HTERT RPE-1 (cell line): ENCODE results near the gene CIBAR2.
"Not testable (repeated sequence)": the region's sequence is repeated elsewhere in the genome, so short reads cannot be mapped to it uniquely, and the experiment has no call there.

Experiments used
- in situ Hi-C: fragments of 300-500 bp; cut with MboI; formaldehyde crosslinking; loops from 4 replicates; pipeline ENCODE4 v1.14.3; 2020; ENCODE audit warnings: low sequenced_read_pairs

Gene CIBAR2

DNA sequence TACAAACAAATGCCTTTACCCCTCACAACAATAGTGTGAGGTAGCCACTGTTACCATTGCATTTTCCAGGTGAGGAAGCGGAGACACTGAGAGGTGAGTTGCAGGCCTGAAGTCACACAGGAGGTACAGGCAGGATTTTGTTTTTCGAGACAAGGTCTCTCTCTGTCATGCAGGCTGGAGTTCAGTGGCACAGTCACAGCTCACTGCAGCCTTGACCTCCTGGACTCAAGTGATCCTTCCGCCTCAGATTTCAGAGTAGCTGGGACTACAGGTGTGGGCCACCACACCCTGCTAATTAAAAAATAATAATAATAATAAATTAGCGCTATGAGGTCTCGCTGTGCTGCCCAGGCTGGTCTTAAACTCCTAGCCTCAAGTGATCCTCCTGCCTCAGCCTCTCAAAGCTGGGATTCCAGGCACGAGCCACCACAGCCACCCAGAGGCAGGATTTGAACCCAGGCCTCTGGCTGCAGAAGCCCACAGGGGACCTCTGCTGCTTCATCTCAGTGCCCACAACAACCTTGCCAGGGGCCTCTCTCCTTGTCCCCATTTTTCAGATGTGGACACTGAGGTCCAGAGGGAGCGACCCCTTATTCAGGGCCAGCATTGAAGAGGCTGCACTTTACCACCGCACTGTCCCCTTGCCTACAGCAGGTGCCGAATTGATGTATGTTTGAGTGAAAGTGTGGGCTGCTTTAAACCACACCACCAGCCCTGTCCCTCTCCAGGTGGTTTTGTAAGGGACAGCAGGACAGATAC is 16.0 kb upstream of the CIBAR2 start:
- in situ Hi-C loops: no loop called here

DNA sequence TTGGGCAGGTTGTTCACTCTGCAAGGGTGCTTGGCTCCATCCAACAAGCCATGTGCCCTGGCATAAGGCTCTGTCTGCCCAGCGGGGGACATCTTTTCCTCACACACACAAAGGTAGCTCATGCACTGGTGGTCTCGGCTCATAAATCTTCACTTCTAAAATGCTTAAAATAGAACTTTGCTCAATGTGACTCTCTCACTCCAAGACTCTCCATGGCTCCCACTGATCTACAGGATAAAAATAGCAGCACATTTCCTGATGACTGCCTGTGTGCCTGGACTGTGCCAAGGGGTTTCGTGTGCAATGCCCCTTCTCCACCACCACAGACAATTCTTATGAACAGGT is 15.1 kb upstream of the CIBAR2 start:
- in situ Hi-C loops: no loop called here

DNA sequence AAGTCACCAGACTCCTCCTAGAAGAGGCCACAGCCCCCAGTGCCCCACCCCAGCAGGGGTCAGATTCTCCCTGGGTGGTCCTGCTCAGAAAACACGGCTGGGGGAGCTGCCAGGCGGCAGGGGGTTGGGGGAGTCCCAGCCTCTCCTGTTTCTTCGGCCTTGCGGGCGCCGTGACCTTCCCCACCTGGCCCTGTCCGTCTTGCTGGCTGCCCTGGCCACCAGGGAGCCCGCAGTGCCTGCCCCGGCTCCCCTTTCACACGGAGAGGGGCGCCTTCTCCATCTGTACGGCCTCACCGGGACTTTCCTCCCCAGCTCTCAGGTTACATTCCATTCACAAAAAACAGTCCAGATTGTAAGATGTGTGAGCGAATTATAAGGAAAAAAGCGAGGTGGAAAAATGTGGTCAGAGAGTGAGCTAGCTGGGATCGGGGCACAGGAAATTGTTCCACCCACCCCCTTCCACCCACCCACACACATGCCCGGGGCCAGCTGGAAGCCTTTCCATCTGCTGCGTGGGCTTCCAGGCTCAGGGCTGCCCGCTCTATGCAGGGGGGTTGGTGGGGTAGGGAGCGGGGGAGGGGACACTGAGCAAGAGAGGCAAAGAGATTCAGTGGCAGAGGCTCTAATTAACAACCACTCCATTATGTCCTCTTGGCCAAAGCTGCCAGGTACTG is 14.6 kb upstream of the CIBAR2 start:
- in situ Hi-C loops: no loop called here

DNA sequence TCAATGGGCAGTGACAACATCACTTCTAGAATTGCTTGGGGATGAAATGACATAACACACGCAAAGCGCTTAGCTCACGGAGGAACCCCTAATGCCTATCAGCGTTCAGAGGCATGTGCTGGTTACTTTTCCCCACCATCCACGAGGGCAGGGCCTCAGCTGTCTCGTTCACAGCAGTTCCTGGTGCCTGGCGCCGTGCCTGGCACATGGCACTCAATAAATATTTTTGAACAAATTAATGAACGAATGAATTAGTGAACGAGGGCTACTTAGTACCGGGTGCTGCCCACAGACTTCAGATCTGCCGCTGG is 14.1 kb upstream of the CIBAR2 start:
- in situ Hi-C loops: no loop called here

DNA sequence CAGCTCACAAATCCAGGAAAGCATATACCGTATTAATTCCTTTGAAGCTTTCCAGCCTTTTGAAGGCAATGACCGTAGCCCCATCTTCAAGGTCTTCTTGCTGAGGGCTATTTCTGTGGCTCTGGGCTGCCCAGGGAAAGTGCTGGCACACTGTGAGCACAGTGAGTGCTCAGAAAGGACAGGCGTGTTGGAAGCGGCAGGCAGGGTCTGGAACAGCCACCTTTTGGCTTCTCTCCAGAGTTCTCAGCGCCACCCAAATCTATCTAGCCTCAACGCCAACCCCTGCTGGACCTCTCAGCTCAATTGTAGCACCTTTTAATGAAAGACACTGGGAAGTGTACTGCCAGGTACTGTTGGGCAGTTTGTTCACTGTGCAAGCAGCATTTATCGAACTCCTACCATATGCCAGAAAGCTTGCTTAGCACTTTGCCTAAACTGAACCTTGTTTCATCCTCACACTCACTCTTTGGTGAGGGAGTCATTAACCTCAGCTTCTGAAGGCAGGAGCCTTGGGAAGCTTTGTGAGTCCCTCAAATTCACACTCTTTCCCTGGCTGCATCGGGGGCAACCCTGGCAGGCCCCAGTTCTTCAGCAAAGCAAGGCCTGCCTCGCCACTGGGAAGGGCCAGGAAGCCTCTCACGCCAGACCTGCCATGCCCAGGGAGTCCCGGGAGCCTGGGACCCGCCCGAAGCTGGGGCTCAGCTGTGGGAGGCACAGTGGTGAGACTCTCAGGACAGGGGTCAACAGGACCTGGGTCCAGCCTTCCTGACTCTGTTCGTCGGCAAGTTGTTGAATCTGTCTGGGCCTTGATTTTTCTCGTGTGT is 13.5 kb upstream of the CIBAR2 start:
- in situ Hi-C loops: no loop called here

DNA sequence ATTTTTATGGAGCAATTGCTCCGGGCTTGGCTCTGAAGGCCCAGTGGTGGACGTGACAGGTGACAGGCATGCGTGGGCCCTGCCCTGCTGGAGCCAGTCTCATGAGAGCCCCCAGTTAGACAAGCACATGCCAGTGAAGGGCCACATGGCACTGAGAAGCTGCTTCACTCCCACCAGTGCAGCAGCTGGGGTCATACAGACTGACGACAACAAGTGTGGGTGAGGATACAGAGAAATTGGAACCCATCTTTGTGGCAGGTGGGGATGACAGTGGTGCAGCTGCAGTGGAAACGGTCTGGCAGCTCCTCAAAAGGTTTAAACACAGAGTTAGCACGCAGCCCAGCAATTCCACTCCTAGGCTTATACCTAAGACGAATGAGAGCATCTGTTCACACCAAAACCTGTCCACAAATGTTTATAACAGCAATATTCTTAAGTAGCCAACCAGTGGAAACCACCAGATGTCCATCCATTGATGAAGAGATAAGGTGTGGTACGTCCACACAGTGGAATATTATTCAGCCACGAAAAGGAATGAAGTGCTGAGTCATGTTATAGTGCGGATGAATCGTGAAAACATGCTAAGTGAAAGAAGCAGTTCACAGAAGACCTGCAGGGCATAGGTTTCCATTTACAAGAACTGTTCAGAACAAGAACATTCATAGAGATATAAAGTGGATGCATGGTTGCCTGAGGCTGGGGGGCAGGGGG is 12.5 kb upstream of the CIBAR2 start:
- in situ Hi-C loops: no loop called here

DNA sequence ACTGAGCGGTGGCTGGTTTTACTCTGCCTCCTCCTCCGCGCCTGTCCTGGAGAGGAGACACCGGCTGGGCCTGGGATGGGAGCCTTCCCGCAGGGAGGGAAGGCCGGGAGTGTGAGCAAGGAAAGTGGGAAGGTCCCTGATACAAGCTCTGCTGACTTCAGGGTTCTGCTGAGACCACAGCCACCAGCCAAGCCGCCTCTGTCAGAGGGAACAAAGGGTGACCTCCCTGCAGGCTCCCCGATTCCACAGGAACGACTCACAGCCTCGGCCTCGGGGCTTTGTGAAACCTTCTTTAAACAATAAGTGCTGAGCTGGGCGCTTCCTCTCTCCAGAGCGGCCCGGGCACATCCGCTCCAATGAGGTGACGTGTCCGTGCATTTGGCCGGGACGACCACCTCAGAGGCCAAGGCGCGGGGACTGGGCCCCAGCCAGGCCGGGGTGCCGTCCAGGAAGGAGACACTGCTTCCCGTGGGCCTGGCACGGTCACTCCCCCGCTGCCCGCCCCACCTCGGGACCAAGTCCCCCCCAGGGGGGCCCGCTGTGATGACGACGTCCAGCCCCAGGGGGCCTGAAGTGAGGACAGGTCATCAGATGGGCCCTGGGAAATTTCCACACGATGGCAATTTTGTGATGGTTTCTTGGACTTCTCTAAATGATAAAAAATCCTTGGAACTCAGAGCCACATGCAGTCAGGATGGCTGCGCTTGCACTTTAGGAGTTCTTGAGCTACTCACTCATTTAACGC is 11.8 kb upstream of the CIBAR2 start:
- in situ Hi-C loops: no loop called here

DNA sequence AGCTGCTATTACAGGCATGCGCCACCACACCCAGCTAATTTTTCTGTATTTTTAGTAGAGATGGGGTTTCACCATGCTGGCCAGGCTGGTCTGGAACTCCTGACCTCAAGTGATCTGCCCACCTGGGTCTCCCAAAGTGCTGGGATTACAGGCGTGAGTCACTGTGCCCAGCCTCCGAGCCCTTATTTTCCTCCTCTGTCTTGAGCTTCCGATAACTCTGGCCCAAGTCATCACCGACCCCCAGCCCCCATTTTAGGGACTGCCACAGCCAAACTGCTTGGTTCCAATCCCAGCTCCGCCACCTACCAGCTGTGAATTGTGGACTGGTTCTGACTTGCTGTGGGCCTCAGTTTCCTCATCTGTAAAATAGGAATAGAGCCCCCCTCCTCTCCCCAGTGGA is 11.2 kb upstream of the CIBAR2 start:
- in situ Hi-C loops: not testable (repeated sequence)

DNA sequence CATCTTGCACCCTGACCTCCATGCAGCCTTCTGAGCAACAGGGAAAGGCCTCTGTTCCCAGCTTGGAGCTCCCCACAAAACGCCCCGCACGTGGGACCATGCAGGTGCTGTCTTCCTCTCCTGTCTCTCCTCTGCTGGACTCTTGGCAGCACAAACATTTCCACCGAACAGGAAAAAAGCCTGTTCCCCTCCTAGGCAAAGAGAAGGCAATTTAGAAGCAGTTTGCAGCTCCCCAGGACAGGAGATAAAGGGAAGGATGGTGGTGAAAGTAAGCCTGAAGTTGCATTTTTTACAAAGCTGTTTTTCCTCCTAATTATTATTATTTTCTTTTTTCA is 7.7 kb upstream of the CIBAR2 start:
- in situ Hi-C loops: no loop called here

DNA sequence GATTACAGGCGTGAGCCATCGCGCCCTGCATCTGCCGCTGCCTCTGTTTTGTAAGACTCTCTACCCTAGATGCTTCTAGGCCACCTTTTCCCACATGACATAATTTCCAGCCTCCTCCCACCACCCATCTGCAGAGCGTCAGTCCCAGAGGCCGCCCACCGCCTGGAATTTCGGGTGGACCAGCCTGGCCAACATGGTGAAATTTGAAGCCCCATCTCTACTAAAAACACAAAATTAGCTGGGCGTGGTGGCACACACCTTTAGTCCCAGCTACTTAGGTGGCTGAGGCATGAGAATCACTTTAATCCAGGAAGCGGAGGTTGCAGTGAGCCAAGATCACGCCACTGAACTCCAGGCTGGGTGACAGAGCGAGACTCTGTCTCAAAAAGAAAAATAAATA is 5.1 kb upstream of the CIBAR2 start:
- in situ Hi-C loops: no loop called here

DNA sequence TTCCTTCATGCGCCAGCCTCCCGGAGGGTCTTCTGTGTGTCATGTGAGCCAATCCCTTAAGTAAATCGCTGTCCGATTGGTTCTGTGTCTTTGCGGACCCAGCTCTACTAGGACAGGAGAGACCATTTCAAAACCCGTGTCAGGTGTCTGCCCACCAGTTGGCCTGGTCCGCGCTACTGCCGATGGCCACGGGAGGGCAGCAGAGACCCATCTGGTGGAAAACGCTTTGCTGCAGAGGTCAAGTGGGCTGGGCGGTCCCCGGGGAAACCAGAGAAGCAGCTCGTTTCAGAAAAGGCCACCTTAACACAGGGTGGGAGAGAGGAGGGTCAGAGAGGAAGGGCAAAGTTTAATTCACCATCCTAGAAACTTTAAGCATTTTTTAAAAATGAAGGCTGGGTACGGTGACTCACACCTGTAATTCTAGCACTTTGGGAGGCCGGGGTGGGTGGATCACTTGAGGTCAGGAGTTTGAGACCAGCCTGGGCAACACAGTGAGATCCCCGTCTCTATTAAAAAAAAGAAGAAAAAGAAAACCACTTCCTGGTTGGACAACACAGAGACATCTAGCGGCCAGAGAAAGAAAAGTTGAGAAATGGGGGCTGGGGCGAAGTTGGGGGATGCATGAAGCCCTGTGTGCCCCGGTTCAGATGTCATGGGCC is 2.8 kb upstream of the CIBAR2 start:
- in situ Hi-C loops: no loop called here

DNA sequence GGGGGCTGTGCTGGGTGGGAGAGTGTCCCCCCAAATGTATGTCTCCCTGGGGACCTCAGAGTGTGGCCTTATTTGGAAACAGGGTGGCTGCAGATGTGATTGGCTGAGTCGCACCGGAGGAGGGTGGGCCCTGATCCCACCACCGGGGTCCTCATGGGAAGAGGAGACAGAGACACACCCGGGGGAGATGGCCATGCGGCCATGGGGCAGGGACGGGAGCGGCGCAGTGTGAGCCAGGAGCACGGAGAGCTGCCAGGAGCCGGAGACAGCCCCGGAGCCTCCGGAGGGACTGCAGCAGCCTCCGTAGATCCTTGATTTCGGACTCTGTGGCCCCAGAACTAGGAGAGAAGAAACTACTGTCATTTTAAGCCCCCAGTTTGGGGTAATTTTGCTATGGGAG is 1.6 kb upstream of the CIBAR2 start:
- in situ Hi-C loops: no loop called here

DNA sequence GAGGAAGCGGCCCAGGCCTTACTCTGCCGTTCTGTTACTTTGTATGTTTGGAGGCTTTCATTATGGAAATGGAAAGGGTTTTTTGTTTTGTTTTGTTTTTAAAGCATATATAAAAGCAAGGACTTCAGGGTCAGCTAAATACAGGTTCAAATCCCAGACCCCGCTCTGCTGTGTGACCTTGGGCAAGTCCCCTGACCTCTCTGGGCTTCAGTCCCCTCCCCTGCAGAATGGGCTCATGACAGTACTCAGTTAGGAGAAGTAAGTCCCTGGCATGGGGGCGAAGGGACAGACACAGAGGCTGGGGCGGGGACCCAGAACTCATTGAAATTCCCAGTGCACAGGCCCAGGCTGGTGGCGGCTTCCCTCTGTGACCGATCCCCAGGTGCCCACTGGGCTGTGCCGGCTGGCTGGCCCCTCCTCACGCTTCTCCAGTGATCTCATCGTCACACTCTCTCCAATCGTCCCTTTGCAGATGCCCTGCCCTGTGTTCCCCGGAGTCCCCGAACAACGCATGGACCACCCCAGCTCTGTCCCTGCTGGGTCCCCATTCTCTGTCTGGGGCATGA is 979 bp upstream of the CIBAR2 start:
- in situ Hi-C loops: no loop called here

DNA sequence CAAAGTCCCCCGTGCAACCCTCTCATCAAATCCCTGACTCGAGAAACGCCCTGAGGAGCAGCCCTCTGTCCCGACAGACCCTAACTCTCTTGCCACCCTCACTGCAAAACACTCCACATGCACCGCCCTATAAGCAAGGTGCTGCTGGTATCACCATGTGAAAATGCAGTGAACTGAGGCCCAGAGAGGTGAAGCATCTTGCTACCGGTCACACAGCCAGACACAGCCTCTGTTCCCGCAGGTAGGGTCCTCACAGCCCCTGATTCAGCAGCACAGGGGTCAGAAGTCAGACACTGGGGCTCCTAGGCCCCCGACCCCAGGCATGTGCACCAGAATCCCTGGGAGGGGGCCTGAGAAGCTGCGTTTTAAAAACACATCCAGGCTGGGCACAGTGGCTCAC is 1.1 kb downstream of the CIBAR2 start:
- in situ Hi-C loops: no loop called here

DNA sequence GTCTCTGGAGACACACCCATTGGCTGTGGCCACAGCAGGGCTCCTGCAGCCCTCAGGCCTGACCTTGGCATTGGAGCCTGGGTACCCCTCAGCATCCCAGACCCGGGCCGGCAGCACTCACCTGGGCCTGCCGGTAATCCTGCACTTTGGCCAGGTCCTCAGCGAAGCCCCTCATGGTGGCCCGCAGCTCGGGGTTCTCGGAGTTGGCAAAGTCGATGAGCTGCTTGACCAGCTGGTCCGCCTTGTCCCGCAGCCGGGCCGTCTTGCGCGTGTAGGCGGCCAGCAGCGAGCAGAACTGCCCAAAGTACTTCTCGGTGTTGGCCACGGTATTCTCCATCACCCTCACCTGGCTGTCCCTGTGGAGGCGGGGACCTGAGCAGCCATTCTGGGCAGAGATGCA is 2.2 kb downstream of the CIBAR2 start:
- in situ Hi-C loops: no loop called here

DNA sequence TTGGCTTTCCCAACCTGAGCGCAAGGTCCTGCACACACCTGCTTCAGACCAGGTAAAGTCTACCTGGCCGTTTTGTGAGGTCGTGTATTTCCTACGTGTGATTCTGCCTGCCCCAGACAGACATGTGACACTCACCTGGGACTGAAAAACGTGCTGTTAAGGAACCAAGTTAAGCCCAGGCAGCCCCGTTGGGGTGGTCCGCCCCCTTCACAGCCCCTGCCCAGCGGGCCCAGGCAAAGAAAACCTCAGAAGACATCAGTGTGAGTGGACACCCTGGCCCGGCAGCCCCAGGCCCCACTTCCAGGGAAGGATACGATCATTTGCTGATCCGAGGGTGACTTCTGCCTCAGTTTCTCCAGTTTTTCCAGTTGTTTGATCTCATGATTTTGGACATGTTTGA is 4.7 kb downstream of the CIBAR2 start:
- in situ Hi-C loops: no loop called here

DNA sequence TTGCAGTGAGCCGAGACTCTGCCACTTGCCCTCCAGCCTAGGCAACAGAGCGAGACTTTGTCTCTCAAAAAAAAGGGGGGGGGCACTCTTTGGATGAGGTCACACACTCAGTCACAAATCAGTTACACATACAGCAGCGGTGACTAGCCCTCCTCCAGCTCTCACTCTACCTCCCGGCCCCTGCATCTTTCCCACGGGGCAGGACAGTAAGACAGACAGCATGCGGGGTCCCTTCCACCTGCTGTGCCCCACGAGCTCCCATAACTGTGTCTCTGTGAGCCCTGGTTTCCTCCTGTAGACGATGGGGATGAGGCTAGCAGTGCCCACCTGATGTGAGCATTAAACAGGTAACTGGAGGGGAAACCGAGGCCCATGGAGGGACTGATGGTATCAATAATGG is 5.2 kb downstream of the CIBAR2 start:
- in situ Hi-C loops: no loop called here

DNA sequence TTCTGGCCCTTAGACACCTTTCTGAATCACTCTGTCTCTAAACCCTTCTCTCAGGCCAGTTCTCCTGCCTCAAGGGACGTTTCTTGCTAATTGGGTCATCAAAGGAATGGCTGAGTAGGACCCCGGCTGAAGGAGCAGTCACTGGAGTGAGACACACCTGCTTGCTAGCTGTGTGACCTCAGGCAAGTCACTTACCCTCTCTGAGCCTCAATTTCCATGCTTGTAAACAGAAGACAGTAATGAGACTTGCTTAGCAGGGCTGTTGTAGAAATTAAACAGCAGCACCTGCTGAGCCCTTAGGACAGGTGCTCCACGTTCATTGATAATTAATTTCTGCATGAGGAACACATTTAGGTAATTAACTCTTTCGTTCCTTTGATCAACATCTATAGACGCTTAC is 6.8 kb downstream of the CIBAR2 start:
- in situ Hi-C loops: no loop called here

DNA sequence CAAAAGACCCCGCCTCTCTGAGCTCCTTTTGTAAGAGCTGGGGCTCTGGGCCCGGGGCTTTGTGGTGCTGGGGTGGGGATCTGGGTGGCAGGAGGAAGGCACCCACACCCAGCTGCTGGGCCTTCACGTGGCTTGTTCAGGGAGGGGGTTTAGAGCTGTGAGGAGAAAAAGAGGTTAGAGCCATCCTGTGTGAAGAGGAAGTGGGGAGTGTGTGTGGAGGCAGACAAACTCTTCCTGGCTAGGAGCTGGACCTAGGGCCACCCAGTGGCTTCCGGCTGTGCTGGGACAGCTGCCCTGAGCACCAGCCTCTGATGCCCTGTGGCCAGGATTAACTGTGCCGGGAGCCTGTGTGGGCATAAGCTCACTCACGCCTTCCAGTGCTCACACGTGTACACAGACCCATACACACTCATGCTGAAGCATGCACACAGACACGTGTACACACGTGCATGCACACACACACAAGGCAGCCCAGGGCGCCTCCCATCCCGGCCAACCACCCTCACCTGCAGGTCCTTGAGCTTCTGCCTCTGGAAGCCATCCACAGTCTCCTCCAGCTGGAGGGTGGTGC is 7.4 kb downstream of the CIBAR2 start:
- in situ Hi-C loops: no loop called here

DNA sequence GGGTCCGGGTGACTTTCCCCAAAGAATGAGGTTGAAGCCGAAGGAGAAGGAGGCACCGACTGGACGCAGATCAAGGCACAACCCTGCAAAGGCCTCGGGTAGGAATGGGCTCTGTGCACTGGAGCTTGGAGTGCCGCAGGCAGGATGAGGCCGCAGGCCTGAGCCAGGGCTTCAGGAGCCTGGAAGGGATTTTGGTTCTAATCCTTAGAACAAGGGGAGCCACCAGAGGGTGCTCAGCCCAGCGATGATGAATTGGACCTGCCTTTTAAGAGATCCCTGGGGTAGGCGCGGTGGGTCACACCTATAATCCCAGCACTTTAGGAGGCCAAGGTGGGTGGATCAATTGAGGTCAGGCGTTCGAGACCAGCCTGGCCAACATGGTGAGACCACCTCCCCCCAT is 8.1 kb downstream of the CIBAR2 start:
- in situ Hi-C loops: no loop called here
